Stimulated activated effector memory CD8-positive, alpha-beta T cell treated with anti-CD3 and anti-CD28 coated beads, Interleukin-12 subunit alpha, Interleukin-12 subunit beta, amount 100 ng/mL, for 72 hours (primary cell): ENCODE results near the gene KATNB1.
"Not testable (repeated sequence)": the region's sequence is repeated elsewhere in the genome, so short reads cannot be mapped to it uniquely, and the experiment has no call there.

Experiments used
- ATAC-seq: fragments of 150-1000 bp; cut with Tn5 transposase; 2 replicates; pipeline ENCODE4 v1.10.0; 2021
- DNase-seq, 2 donors: peaks; one replicate each; pipeline ENCODE4 v3.0.0; 2021 to 2022; ENCODE audit warnings: low spot score in 2 of 2
- H3K27ac Mint-ChIP-seq: one replicate; pipeline ENCODE4 v1.8.0; 2022; ENCODE audit warnings: mild to moderate bottlenecking, mixed read lengths
- H3K36me3 Mint-ChIP-seq: one replicate; pipeline ENCODE4 v1.8.0; 2022; ENCODE audit warnings: mild to moderate bottlenecking, mixed read lengths
- H3K4me1 Mint-ChIP-seq: one replicate; pipeline ENCODE4 v1.8.0; 2022; ENCODE audit warnings: mixed read lengths
- H3K4me3 Mint-ChIP-seq: one replicate; pipeline ENCODE4 v1.8.0; 2022; ENCODE audit warnings: mild to moderate bottlenecking, mixed read lengths
- H3K9me3 Mint-ChIP-seq: one replicate; pipeline ENCODE4 v1.8.0; 2022; ENCODE audit warnings: mixed read lengths

Gene KATNB1

DNA sequence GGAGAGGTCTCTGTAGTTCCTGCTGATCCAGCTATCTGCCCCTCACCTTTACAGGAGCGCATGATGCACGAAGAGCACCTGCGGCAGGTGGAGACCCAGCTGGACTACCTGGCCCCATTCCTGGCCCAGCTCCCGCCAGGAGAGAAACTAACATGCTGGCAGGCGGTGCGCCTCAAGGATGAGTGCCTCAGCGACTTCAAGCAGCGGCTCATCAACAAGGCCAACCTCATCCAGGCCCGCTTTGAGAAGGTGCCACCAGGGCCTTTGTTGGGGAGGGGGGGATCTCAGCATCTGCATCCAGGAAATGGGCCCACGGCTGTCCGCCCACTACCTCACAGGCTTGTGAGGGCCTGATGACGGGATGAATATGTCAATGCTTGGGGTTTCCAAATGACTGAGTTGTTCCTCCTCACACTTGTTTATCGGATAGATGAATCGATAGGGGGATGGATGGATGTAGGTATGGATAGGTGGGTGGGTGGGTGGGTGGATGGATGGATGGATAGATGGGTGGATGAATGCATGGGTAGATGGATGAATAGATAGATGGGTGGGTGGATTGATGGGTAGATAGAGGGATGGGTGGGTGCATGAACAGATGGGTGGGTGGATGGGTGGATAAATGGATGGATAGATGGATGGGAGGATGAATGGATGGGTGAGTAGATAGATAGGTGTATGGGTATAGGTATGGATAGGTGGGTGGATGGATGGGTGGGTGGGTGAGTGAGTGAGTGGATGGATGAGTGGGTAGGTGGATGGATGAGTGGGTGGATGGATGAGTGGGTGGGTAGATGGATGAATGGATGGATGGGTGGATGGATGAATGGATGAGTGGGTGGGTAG, 7.0 kb upstream of the KATNB1 start:
- ATAC-seq (peak; percentile 43), DNase-seq (no peak)
- no peak overlapping the region for H3K4me3 Mint-ChIP-seq

DNA sequence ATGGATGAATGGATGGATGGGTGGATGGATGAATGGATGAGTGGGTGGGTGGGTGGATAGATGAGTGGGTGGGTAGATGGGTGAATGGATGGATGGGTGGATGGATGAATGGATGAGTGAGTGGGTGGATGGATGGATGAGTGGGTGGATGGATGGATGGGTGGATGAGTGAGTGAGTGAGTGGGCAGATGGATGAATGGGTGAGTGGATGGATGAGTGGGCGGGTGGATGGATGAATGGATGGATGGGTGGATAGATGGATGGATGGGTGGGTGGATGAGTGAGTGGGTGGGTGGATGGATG, 6.4 kb upstream of the KATNB1 start:
- peaks cover 6% of the 10 kb centered on the region for H3K9me3 Mint-ChIP-seq
- peak overlapping the region; percentile 73 for H3K27ac Mint-ChIP-seq
- peaks cover 24% of the 10 kb centered on the region for H3K4me1 Mint-ChIP-seq
- peaks cover 13% of the 10 kb centered on the region for H3K36me3 Mint-ChIP-seq
- DNase-seq (no peak), ATAC-seq (no peak)
- no peak overlapping the region for H3K4me3 Mint-ChIP-seq

More for the DNA sequence above, 7.0 kb upstream of the KATNB1 start:
- H3K4me1 Mint-ChIP-seq, result peaks cover 24% of the 10 kb centered on the region
- peaks cover 6% of the 10 kb centered on the region for H3K9me3 Mint-ChIP-seq
- peak overlapping the region; percentile 73 for H3K27ac Mint-ChIP-seq
- H3K36me3 Mint-ChIP-seq, result peaks cover 13% of the 10 kb centered on the region

DNA sequence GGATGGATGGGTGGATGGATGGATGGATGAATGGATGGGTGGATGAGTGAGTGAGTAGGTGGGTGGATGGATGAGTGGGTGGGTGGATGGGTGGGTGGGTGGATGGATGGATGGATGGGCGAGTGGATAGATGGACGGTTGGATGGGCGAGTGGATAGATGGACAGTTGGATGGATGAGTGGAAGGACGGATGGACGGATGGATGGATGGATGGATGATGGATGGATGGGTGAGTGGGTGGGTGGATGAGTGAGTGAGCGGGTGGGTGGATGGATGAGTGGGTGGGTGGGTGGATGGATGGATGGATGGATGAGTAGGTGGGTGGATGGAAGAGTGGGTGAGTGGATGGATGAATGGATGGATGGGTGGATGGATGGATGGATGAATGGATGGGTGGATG, 5.7 kb upstream of the KATNB1 start:
- not testable (repeated sequence) for ATAC-seq, H3K4me3 Mint-ChIP-seq, DNase-seq, H3K9me3 Mint-ChIP-seq, H3K27ac Mint-ChIP-seq
- Mint-ChIP-seq H3K4me1 (peaks cover 23% of the 10 kb centered on the region), H3K36me3 (peaks cover 13% of the 10 kb centered on the region)

DNA sequence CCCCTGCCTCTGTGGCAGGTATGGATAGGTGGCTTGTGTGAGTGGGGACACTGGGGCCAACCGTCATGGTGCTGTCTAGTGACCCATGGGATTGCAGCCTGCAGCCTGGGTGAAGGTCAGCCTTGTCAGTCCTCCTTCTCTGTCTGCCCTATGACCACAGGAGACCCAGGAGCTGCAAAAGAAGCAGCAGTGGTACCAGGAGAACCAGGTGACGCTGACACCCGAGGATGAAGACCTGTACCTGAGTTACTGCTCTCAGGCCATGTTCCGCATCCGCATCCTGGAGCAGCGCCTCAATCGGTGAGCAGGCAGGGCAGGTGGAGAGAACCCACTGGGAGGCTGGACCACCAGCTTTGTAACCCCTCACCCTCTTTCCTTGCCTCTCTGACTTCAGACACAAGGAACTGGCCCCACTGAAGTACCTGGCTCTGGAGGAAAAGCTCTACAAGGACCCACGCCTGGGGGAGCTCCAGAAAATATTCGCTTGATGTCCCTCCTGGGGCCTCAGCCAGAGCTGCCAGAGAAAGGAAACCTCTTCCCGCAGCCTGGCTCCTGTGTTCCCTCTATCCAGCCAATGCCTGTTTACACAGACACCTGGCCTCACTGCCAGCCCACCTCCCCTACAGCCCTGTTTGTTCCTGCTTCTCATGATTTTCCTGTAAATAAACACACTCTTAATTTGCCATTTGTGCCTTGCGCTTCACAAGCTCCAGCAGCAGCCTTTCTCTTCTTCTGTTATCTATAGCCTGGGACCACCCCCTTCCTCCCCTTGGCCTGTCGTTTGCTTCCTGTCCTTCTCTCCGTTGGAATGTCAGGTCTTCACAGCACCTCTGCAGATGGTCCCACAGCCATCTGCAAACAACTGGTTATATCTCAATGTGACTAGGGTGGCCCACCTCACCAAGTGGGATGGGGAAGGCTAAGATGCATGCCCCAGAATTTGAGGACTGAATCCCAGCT, 4.5 kb upstream of the KATNB1 start:
- H3K36me3 Mint-ChIP-seq, result peaks cover 24% of the 10 kb centered on the region
- DNase-seq (no peak), ATAC-seq (no peak)
- H3K9me3 Mint-ChIP-seq, result peaks cover 6% of the 10 kb centered on the region
- peaks cover 28% of the 10 kb centered on the region for H3K4me1 Mint-ChIP-seq
- H3K27ac Mint-ChIP-seq, result peak overlapping the region; percentile 72
- H3K4me3 Mint-ChIP-seq, result no peak overlapping the region

GRCh38 chr16:57732037-57732436, 3.5 kb upstream of the KATNB1 start:
- Mint-ChIP-seq H3K9me3 (peaks cover 6% of the 10 kb centered on the region), H3K4me3 (no peak overlapping the region), H3K36me3 (peaks cover 31% of the 10 kb centered on the region), H3K4me1 (peaks cover 38% of the 10 kb centered on the region), H3K27ac (peak overlapping the region; percentile 72)
- no peak for DNase-seq
- no peak for ATAC-seq

- peak overlapping the region; percentile 38 for H3K4me3 Mint-ChIP-seq
- peaks cover 6% of the 10 kb centered on the region for H3K9me3 Mint-ChIP-seq
Observed at GRCh38 chr16:57732714-57733113, 2.9 kb upstream of the KATNB1 start.

GRCh38 chr16:57734308-57734924, 1.2 kb upstream of the KATNB1 start:
- Mint-ChIP-seq H3K4me1 (peaks cover 40% of the 10 kb centered on the region), H3K27ac (peak overlapping the region; percentile 93), H3K36me3 (peaks cover 23% of the 10 kb centered on the region), H3K4me3 (peak overlapping the region; percentile 92), H3K9me3 (peaks cover 6% of the 10 kb centered on the region)
- ATAC-seq (no peak), DNase-seq (peak in 1 of 2 donors; percentile 19)

More at GRCh38 chr16:57732714-57733113, 2.9 kb upstream of the KATNB1 start:
- no peak for DNase-seq
- no peak for ATAC-seq
- peaks cover 44% of the 10 kb centered on the region for H3K4me1 Mint-ChIP-seq
- no peak overlapping the region for H3K27ac Mint-ChIP-seq
- H3K36me3 Mint-ChIP-seq, result peaks cover 31% of the 10 kb centered on the region

GRCh38 chr16:57734925-57735754, 430 bp upstream of the KATNB1 start:
- Mint-ChIP-seq H3K27ac (peak overlapping the region; percentile 93), H3K4me3 (peak overlapping the region; percentile 92), H3K4me1 (peaks cover 40% of the 10 kb centered on the region), H3K36me3 (peaks cover 21% of the 10 kb centered on the region), H3K9me3 (peaks cover 6% of the 10 kb centered on the region)
- peak; percentile 91 for ATAC-seq
- peak; percentile 88 to 98 for DNase-seq

DNA sequence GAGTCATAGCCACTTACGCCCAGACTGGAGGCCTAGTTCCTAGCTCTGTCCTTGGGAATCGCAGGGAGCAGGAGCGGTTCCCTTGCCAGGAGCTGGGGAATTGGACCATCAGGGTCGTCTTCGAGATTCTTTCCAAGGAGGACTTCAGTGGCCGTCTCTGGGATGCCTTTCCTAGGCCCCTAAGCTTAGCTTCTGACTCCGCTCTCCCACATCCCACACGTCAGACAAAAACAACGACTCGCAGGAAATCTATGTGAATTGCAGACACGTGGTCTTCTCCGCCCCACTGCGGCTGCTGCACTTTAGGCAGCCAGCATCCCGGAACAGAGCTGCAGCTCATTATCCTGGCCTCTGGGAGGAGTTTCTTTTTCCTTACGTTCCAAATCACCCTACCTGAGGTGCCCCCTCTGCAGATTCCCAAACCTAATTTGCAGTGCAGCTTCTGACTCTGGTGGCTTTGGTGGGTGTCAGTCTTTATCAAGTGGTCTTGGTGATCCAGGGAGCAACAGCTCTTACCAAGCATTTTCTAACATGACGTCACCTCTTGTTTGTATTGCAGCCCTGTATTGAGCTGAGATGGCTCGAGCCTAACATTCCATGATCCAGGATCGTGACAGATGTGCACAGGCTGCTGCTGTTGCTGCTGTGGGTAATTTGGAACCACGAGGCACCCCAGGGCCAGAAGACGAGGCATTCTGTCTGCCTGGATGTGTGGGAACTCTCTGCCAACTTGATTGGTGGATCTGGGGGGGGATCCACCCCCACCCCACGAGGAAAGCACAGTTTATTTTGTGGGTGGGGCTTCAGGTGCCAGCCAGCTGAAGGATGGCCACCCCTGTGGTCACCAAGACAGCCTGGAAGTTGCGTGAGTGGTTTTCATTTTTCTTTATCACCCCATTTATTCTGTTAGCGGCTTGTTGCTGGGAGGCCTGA, 1.1 kb downstream of the KATNB1 start:
- DNase-seq, result peak in 1 of 2 donors; percentile 62
- Mint-ChIP-seq H3K9me3 (peaks cover 6% of the 10 kb centered on the region), H3K4me3 (peak overlapping the region; percentile 92), H3K36me3 (peaks cover 26% of the 10 kb centered on the region), H3K4me1 (peaks cover 40% of the 10 kb centered on the region), H3K27ac (peak overlapping the region; percentile 93)
- no peak for ATAC-seq

DNA sequence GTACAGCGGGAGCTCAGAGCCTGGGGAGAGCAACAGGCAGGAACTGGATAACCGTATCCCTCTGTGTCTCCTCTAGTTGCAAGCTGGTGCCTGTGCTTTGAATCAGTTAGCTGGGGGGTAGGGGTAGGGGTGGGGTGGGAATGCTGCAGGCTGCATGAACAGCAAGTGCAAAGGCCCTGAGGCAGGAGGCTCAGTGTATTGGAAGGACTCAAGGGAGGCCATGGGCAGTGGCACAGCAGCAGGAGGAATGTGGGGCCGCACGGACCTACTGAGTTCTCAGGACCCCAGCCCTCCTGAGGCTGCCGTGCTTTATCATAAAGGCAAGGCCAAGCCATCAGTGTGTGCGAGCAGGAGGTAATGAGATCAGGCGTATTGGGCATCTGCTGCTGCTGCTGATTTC, 3.3 kb downstream of the KATNB1 start:
- Mint-ChIP-seq H3K36me3 (peaks cover 40% of the 10 kb centered on the region), H3K4me3 (no peak overlapping the region), H3K27ac (no peak overlapping the region), H3K9me3 (no peaks in the 10 kb centered on the region), H3K4me1 (peaks cover 40% of the 10 kb centered on the region)
- DNase-seq, result no peak
- ATAC-seq, result no peak

DNA sequence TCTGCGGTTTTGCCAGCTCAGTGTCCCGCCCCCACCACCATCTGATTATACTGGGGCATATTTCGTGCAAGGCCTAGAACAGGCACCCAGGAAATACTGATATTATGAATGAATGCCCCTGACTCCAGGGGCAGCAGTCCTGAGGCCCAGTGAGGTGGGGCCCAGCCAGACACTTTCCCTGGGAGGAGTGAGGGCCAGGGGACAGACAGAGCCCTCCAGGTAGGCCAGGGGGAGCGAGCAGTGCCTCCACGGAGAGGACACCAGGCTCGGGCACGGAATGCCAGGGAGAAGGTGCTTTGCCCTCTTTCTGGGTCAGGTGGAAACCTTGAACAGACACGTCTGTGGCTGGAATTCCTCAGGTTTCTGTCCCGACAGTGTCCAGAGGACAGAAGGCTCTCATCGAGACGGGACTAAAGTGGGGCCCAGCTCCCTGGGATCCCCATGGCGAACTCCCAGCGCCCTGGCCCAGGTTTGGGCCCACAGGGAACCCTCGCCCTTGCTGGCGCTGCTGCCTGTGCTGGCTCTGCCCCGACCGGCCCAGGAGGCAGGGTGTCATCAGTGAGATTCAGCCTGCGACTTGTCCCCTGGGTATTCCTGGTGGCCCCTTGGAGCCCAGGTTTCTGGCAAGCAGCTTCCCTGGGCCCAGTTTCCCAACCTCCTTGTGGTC, 4.3 kb downstream of the KATNB1 start:
- Mint-ChIP-seq H3K4me1 (peaks cover 38% of the 10 kb centered on the region), H3K27ac (no peak overlapping the region), H3K4me3 (no peak overlapping the region), H3K36me3 (peaks cover 40% of the 10 kb centered on the region), H3K9me3 (no peaks in the 10 kb centered on the region)
- ATAC-seq (no peak), DNase-seq (no peak)

DNA sequence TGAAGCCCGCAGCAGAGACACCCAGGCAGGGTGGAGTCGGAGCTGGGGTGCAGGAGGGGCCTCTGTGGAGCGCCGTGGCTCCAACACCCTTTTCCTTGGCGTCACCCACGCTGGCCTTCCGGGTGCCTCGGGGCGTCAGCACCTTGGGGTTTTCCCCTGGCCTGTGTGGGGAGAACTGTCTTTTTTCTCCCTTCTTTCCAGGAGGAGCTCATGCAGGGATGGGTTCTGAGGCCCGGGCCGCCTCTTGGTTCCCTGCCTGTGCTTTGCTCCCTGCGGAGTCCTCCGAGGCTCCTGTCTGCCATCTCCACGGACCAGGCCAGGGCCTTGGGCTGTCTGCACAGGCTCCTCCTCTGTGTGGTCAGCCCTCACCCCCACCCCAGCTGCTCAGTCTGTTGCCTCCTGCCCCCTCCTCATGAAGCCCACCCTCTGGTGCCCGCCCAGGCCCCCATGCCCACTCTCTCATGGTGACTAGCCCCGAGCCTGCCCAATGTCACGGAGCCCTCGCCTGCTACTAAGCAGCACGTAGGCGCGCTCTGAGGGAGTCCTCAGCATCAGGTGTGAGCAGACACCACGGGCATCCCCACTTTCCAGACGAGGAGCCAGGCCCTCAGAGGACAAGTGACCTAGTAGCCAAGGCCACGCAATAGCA, 5.0 kb downstream of the KATNB1 start:
- ATAC-seq, result no peak

GRCh38 chr16:57741660-57742191, 6.2 kb downstream of the KATNB1 start:
- peaks cover 28% of the 10 kb centered on the region for H3K36me3 Mint-ChIP-seq
- ATAC-seq, result no peak
- no peak for DNase-seq
- no peak overlapping the region for H3K27ac Mint-ChIP-seq
- no peaks in the 10 kb centered on the region for H3K9me3 Mint-ChIP-seq
- no peak overlapping the region for H3K4me3 Mint-ChIP-seq
- H3K4me1 Mint-ChIP-seq, result peaks cover 20% of the 10 kb centered on the region

More for the DNA sequence above, 5.0 kb downstream of the KATNB1 start:
- no peak overlapping the region for H3K27ac Mint-ChIP-seq
- no peak overlapping the region for H3K4me3 Mint-ChIP-seq
- DNase-seq, result no peak
- H3K9me3 Mint-ChIP-seq, result no peaks in the 10 kb centered on the region
- peaks cover 34% of the 10 kb centered on the region for H3K36me3 Mint-ChIP-seq
- peaks cover 32% of the 10 kb centered on the region for H3K4me1 Mint-ChIP-seq
